ENCODE results near the gene SPESP1. TPM values are rescaled to one million over a fixed set of nuclear protein-coding genes. Genes with fewer than 3 reads are reported as not detected.

The SPESP1 gene
- total RNA-seq, 1 donor from 2014 or later = 1.6 TPM

GRCh38 chr15:68979006-68979405 lies 48.7 kb downstream of the SPESP1 start:
- Histone ChIP-seq H3K4me1 (ENCODE audit: control insufficient read depth in 3 of 3, insufficient read depth in 3 of 3, low read length in 3 of 3) (no peaks in the 10 kb centered on the region), H3K27me3 (ENCODE audit: control insufficient read depth in 3 of 3, insufficient read depth in 3 of 3, low read length in 3 of 3) (no peaks in the 10 kb centered on the region), H3K36me3 (ENCODE audit: control insufficient read depth in 3 of 3, insufficient read depth in 3 of 3, low read length in 3 of 3) (no peaks in the 10 kb centered on the region), H3K9ac (ENCODE audit: low read depth in 1 of 3, low read length in 3 of 3) (no peak overlapping the region), H3K4me3 (ENCODE audit: low read length in 3 of 3) (no peak overlapping the region), H3K9me3 (ENCODE audit: control insufficient read depth in 3 of 3, low read length in 3 of 3) (no peaks in the 10 kb centered on the region), H3K27ac (ENCODE audit: low read depth, low read length) (no peak overlapping the region)

GRCh38 chr15:68979816-68980215 lies 49.5 kb downstream of the SPESP1 start:
- no peaks in the 10 kb centered on the region for H3K27me3 ChIP-seq (ENCODE audit: control insufficient read depth in 3 of 3, insufficient read depth in 3 of 3, low read length in 3 of 3)
- no peaks in the 10 kb centered on the region for H3K9me3 ChIP-seq (ENCODE audit: control insufficient read depth in 3 of 3, low read length in 3 of 3)
- no peak overlapping the region for H3K4me3 ChIP-seq (ENCODE audit: low read length in 3 of 3)
- no peaks in the 10 kb centered on the region for H3K36me3 ChIP-seq (ENCODE audit: control insufficient read depth in 3 of 3, insufficient read depth in 3 of 3, low read length in 3 of 3)
- H3K9ac ChIP-seq (ENCODE audit: low read depth in 1 of 3, low read length in 3 of 3) = no peak overlapping the region
- no peak overlapping the region for H3K27ac ChIP-seq (ENCODE audit: low read depth, low read length)
- H3K4me1 ChIP-seq (ENCODE audit: control insufficient read depth in 3 of 3, insufficient read depth in 3 of 3, low read length in 3 of 3) = no peaks in the 10 kb centered on the region

- Histone ChIP-seq H3K27me3 (ENCODE audit: control insufficient read depth in 3 of 3, insufficient read depth in 3 of 3, low read length in 3 of 3) (no peaks in the 10 kb centered on the region), H3K27ac (ENCODE audit: low read depth, low read length) (no peak overlapping the region), H3K4me1 (ENCODE audit: control insufficient read depth in 3 of 3, insufficient read depth in 3 of 3, low read length in 3 of 3) (no peaks in the 10 kb centered on the region), H3K36me3 (ENCODE audit: control insufficient read depth in 3 of 3, insufficient read depth in 3 of 3, low read length in 3 of 3) (no peaks in the 10 kb centered on the region), H3K4me3 (ENCODE audit: low read length in 3 of 3) (no peak overlapping the region), H3K9ac (ENCODE audit: low read depth in 1 of 3, low read length in 3 of 3) (no peak overlapping the region), H3K9me3 (ENCODE audit: control insufficient read depth in 3 of 3, low read length in 3 of 3) (no peaks in the 10 kb centered on the region)
Measured at GRCh38 chr15:68980786-68981185, 50.5 kb downstream of the SPESP1 start.

GRCh38 chr15:68981941-68982340 lies 51.6 kb downstream of the SPESP1 start:
- Histone ChIP-seq H3K9me3 (ENCODE audit: control insufficient read depth in 3 of 3, low read length in 3 of 3) (no peaks in the 10 kb centered on the region), H3K4me1 (ENCODE audit: control insufficient read depth in 3 of 3, insufficient read depth in 3 of 3, low read length in 3 of 3) (no peaks in the 10 kb centered on the region), H3K36me3 (ENCODE audit: control insufficient read depth in 3 of 3, insufficient read depth in 3 of 3, low read length in 3 of 3) (no peaks in the 10 kb centered on the region), H3K4me3 (ENCODE audit: low read length in 3 of 3) (no peak overlapping the region), H3K9ac (ENCODE audit: low read depth in 1 of 3, low read length in 3 of 3) (no peak overlapping the region), H3K27ac (ENCODE audit: low read depth, low read length) (no peak overlapping the region), H3K27me3 (ENCODE audit: control insufficient read depth in 3 of 3, insufficient read depth in 3 of 3, low read length in 3 of 3) (no peaks in the 10 kb centered on the region)

- no peak overlapping the region for H3K27ac ChIP-seq (ENCODE audit: low read depth, low read length)
- no peak overlapping the region for H3K4me3 ChIP-seq (ENCODE audit: low read length in 3 of 3)
- no peak overlapping the region for H3K9ac ChIP-seq (ENCODE audit: low read depth in 1 of 3, low read length in 3 of 3)
- no peaks in the 10 kb centered on the region for H3K27me3 ChIP-seq (ENCODE audit: control insufficient read depth in 3 of 3, insufficient read depth in 3 of 3, low read length in 3 of 3)
- no peaks in the 10 kb centered on the region for H3K36me3 ChIP-seq (ENCODE audit: control insufficient read depth in 3 of 3, insufficient read depth in 3 of 3, low read length in 3 of 3)
- H3K4me1 ChIP-seq (ENCODE audit: control insufficient read depth in 3 of 3, insufficient read depth in 3 of 3, low read length in 3 of 3) = no peaks in the 10 kb centered on the region
- H3K9me3 ChIP-seq (ENCODE audit: control insufficient read depth in 3 of 3, low read length in 3 of 3) = no peaks in the 10 kb centered on the region
Measured at GRCh38 chr15:68982976-68983563, 52.7 kb downstream of the SPESP1 start.

GRCh38 chr15:68983961-68984481 lies 53.7 kb downstream of the SPESP1 start:
- H3K36me3 ChIP-seq (ENCODE audit: control insufficient read depth in 3 of 3, insufficient read depth in 3 of 3, low read length in 3 of 3) = no peaks in the 10 kb centered on the region
- H3K27ac ChIP-seq (ENCODE audit: low read depth, low read length) = no peak overlapping the region
- no peak overlapping the region for H3K4me3 ChIP-seq (ENCODE audit: low read length in 3 of 3)
- no peaks in the 10 kb centered on the region for H3K27me3 ChIP-seq (ENCODE audit: control insufficient read depth in 3 of 3, insufficient read depth in 3 of 3, low read length in 3 of 3)
- H3K9ac ChIP-seq (ENCODE audit: low read depth in 1 of 3, low read length in 3 of 3) = no peak overlapping the region
- H3K9me3 ChIP-seq (ENCODE audit: control insufficient read depth in 3 of 3, low read length in 3 of 3) = no peaks in the 10 kb centered on the region
- no peaks in the 10 kb centered on the region for H3K4me1 ChIP-seq (ENCODE audit: control insufficient read depth in 3 of 3, insufficient read depth in 3 of 3, low read length in 3 of 3)

GRCh38 chr15:68984586-68984985 lies 54.3 kb downstream of the SPESP1 start:
- Histone ChIP-seq H3K9ac (ENCODE audit: low read depth in 1 of 3, low read length in 3 of 3) (no peak overlapping the region), H3K27me3 (ENCODE audit: control insufficient read depth in 3 of 3, insufficient read depth in 3 of 3, low read length in 3 of 3) (peaks cover 0 to 3% (median 0%) of the 10 kb centered on the region in 3 donors), H3K36me3 (ENCODE audit: control insufficient read depth in 3 of 3, insufficient read depth in 3 of 3, low read length in 3 of 3) (no peaks in the 10 kb centered on the region), H3K27ac (ENCODE audit: low read depth, low read length) (no peak overlapping the region), H3K4me1 (ENCODE audit: control insufficient read depth in 3 of 3, insufficient read depth in 3 of 3, low read length in 3 of 3) (no peaks in the 10 kb centered on the region), H3K4me3 (ENCODE audit: low read length in 3 of 3) (no peak overlapping the region), H3K9me3 (ENCODE audit: control insufficient read depth in 3 of 3, low read length in 3 of 3) (no peaks in the 10 kb centered on the region)

GRCh38 chr15:68985361-68985891 lies 55.1 kb downstream of the SPESP1 start:
- H3K9me3 ChIP-seq (ENCODE audit: control insufficient read depth in 3 of 3, low read length in 3 of 3) = no peaks in the 10 kb centered on the region
- no peak overlapping the region for H3K9ac ChIP-seq (ENCODE audit: low read depth in 1 of 3, low read length in 3 of 3)
- no peak overlapping the region for H3K4me3 ChIP-seq (ENCODE audit: low read length in 3 of 3)
- no peaks in the 10 kb centered on the region for H3K36me3 ChIP-seq (ENCODE audit: control insufficient read depth in 3 of 3, insufficient read depth in 3 of 3, low read length in 3 of 3)
- no peak overlapping the region for H3K27ac ChIP-seq (ENCODE audit: low read depth, low read length)
- H3K27me3 ChIP-seq (ENCODE audit: control insufficient read depth in 3 of 3, insufficient read depth in 3 of 3, low read length in 3 of 3) = peaks cover 0 to 4% (median 0%) of the 10 kb centered on the region in 3 donors
- no peaks in the 10 kb centered on the region for H3K4me1 ChIP-seq (ENCODE audit: control insufficient read depth in 3 of 3, insufficient read depth in 3 of 3, low read length in 3 of 3)

GRCh38 chr15:68986322-68986721 lies 56.0 kb downstream of the SPESP1 start:
- H3K4me1 ChIP-seq (ENCODE audit: control insufficient read depth in 3 of 3, insufficient read depth in 3 of 3, low read length in 3 of 3) = no peaks in the 10 kb centered on the region
- H3K4me3 ChIP-seq (ENCODE audit: low read length in 3 of 3) = no peak overlapping the region
- H3K27me3 ChIP-seq (ENCODE audit: control insufficient read depth in 3 of 3, insufficient read depth in 3 of 3, low read length in 3 of 3) = peaks cover 0 to 4% (median 0%) of the 10 kb centered on the region in 3 donors
- no peak overlapping the region for H3K9ac ChIP-seq (ENCODE audit: low read depth in 1 of 3, low read length in 3 of 3)
- H3K36me3 ChIP-seq (ENCODE audit: control insufficient read depth in 3 of 3, insufficient read depth in 3 of 3, low read length in 3 of 3) = no peaks in the 10 kb centered on the region
- no peaks in the 10 kb centered on the region for H3K9me3 ChIP-seq (ENCODE audit: control insufficient read depth in 3 of 3, low read length in 3 of 3)
- H3K27ac ChIP-seq (ENCODE audit: low read depth, low read length) = no peak overlapping the region

- Histone ChIP-seq H3K9me3 (ENCODE audit: control insufficient read depth in 3 of 3, low read length in 3 of 3) (no peaks in the 10 kb centered on the region), H3K27me3 (ENCODE audit: control insufficient read depth in 3 of 3, insufficient read depth in 3 of 3, low read length in 3 of 3) (peaks cover 0 to 4% (median 0%) of the 10 kb centered on the region in 3 donors), H3K27ac (ENCODE audit: low read depth, low read length) (no peak overlapping the region), H3K36me3 (ENCODE audit: control insufficient read depth in 3 of 3, insufficient read depth in 3 of 3, low read length in 3 of 3) (no peaks in the 10 kb centered on the region), H3K4me1 (ENCODE audit: control insufficient read depth in 3 of 3, insufficient read depth in 3 of 3, low read length in 3 of 3) (no peaks in the 10 kb centered on the region), H3K4me3 (ENCODE audit: low read length in 3 of 3) (no peak overlapping the region), H3K9ac (ENCODE audit: low read depth in 1 of 3, low read length in 3 of 3) (no peak overlapping the region)
Measured at GRCh38 chr15:68987120-68987519, 56.8 kb downstream of the SPESP1 start.

Measured in skeletal muscle tissue (tissue), 4 donors.